Osteocyte (in vitro differentiated cells): ENCODE results near the gene MARS1. TPM values are rescaled to one million over a fixed set of nuclear protein-coding genes. Genes with fewer than 3 reads are reported as not detected.

Experiments used
- DNase-seq: peaks from one replicate; pipeline ENCODE4 v3.0.0; 2021; ENCODE audit warnings: mixed read lengths; ENCODE audit not compliant: unreplicated experiment; ENCODE audit errors: extremely low spot score
- H3K27ac Mint-ChIP-seq: one replicate; pipeline ENCODE4 v1.8.0; 2021; ENCODE audit warnings: mild to moderate bottlenecking, mixed read lengths; ENCODE audit not compliant: unreplicated experiment
- H3K27me3 Mint-ChIP-seq: one replicate; pipeline ENCODE4 v1.8.0; 2021; ENCODE audit warnings: mixed read lengths; ENCODE audit not compliant: unreplicated experiment
- H3K36me3 Mint-ChIP-seq: one replicate; pipeline ENCODE4 v1.8.0; 2021; ENCODE audit warnings: mixed read lengths; ENCODE audit not compliant: unreplicated experiment
- H3K4me1 Mint-ChIP-seq: one replicate; pipeline ENCODE4 v1.8.0; 2021; ENCODE audit warnings: mixed read lengths; ENCODE audit not compliant: unreplicated experiment
- H3K4me3 Mint-ChIP-seq: one replicate; pipeline ENCODE4 v1.8.0; 2021; ENCODE audit warnings: mild to moderate bottlenecking, moderate library complexity, mixed read lengths; ENCODE audit not compliant: unreplicated experiment
- H3K9me3 Mint-ChIP-seq: one replicate; pipeline ENCODE4 v1.8.0; 2021; ENCODE audit warnings: mixed read lengths; ENCODE audit not compliant: unreplicated experiment
- total RNA-seq: library from RNA; stranded (reverse); gene quantifications from 2 replicates; pipeline ENCODE4 v1.2.1, GENCODE V29; 2021
- TF ChIP-seq, protein P1 (sequence below): fragments of 200-600 bp; sonication (generic); IDR thresholded peaks from 2 replicates; pipeline ENCODE4 v1.5.0; 2021; ENCODE audit warnings: antibody characterized with exemption, mild to moderate bottlenecking, moderate library complexity

MARS1 gene
- total RNA-seq, 1 donor from 2014 or later = 401 TPM

GRCh38 chr12:57550641-57551549 lies 63.0 kb downstream of the MARS1 start:
- Mint-ChIP-seq H3K36me3 (peaks cover 3% of the 10 kb centered on the region), H3K27me3 (peaks cover 52% of the 10 kb centered on the region)

GRCh38 chr12:57551637-57552305 lies 63.9 kb downstream of the MARS1 start:
- Mint-ChIP-seq H3K4me3 (no peak overlapping the region), H3K4me1 (peaks cover 22% of the 10 kb centered on the region), H3K9me3 (no peaks in the 10 kb centered on the region), H3K27ac (no peak overlapping the region), H3K36me3 (peaks cover 3% of the 10 kb centered on the region), H3K27me3 (peaks cover 57% of the 10 kb centered on the region)
- TF ChIP-seq, protein P1, sequence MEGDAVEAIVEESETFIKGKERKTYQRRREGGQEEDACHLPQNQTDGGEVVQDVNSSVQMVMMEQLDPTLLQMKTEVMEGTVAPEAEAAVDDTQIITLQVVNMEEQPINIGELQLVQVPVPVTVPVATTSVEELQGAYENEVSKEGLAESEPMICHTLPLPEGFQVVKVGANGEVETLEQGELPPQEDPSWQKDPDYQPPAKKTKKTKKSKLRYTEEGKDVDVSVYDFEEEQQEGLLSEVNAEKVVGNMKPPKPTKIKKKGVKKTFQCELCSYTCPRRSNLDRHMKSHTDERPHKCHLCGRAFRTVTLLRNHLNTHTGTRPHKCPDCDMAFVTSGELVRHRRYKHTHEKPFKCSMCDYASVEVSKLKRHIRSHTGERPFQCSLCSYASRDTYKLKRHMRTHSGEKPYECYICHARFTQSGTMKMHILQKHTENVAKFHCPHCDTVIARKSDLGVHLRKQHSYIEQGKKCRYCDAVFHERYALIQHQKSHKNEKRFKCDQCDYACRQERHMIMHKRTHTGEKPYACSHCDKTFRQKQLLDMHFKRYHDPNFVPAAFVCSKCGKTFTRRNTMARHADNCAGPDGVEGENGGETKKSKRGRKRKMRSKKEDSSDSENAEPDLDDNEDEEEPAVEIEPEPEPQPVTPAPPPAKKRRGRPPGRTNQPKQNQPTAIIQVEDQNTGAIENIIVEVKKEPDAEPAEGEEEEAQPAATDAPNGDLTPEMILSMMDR = no peak
- no peak for DNase-seq

More at GRCh38 chr12:57550641-57551549, 63.0 kb downstream of the MARS1 start:
- Mint-ChIP-seq H3K27ac (no peak overlapping the region), H3K9me3 (no peaks in the 10 kb centered on the region), H3K4me1 (peaks cover 27% of the 10 kb centered on the region), H3K4me3 (peak overlapping the region; percentile 67)
- DNase-seq = no peak
- TF ChIP-seq, protein P1 = no peak

- Mint-ChIP-seq H3K9me3 (no peaks in the 10 kb centered on the region), H3K27ac (no peak overlapping the region), H3K36me3 (peaks cover 3% of the 10 kb centered on the region), H3K4me3 (no peak overlapping the region), H3K4me1 (peaks cover 19% of the 10 kb centered on the region), H3K27me3 (peaks cover 59% of the 10 kb centered on the region)
- TF ChIP-seq, protein P1 = no peak
- DNase-seq = no peak
Measured at GRCh38 chr12:57552306-57552651, 64.4 kb downstream of the MARS1 start.

DNA sequence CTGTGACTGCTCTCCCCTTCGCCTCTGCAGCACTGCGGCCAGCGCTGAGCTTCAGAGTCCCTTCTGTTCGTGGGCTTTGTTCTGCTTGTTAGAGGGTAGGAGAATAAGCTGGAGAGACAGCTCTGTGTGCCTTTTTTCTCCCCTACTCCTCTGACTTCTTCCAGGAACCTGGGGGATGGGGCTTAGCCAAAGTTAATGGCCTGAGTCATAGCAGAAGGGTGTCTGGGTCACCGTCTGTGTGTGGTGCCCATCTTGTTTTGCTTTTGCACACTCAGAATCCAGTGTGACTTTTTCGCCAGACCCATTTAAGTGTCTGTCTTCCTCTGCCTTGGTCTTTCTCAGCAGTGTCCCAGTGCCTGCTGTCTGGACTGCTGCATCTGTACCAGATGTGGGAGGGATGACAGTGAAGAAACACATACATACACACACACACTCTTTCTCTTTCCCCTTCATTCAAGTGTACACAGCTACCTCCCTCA lies 65.0 kb downstream of the MARS1 start:
- Mint-ChIP-seq H3K4me3 (no peak overlapping the region), H3K27ac (no peak overlapping the region), H3K4me1 (peaks cover 14% of the 10 kb centered on the region), H3K9me3 (no peaks in the 10 kb centered on the region), H3K27me3 (peaks cover 57% of the 10 kb centered on the region), H3K36me3 (peaks cover 3% of the 10 kb centered on the region)
- TF ChIP-seq, protein P1 = no peak
- DNase-seq = no peak
